GM23338 (cell line): ENCODE measurements around the gene GMEB2. TPM values are rescaled to one million over a fixed set of nuclear protein-coding genes. Genes with fewer than 3 reads are reported as not detected.

Source experiments
- ATAC-seq: fragments of 200-7000 bp; cut with Tn5 transposase; 3 replicates; pipeline ENCODE4 v1.9.1; 2020
- DNase-seq: peaks from one replicate; pipeline ENCODE4 v3.0.0-alpha.2; 2015; ENCODE audit warnings: low spot score
- H2AFZ ChIP-seq: fragments of 200-600 bp; sonication (generic); 2 replicates; pipeline ENCODE4 v1.8.0; 2016; ENCODE audit warnings: antibody characterized with exemption, mild to moderate bottlenecking, moderate library complexity
- H3F3A ChIP-seq: fragments of 200-600 bp; sonication (generic); replicated peaks from 2 replicates; pipeline ENCODE4 v1.8.0; 2017; ENCODE audit warnings: antibody characterized with exemption, mixed run types, low read depth
- H3K27ac ChIP-seq: fragments of 200-600 bp; sonication (generic); 2 replicates; pipeline ENCODE4 v1.6.1; 2016; ENCODE audit warnings: low read depth
- H3K27me3 ChIP-seq: fragments of 200-600 bp; sonication (generic); 2 replicates; pipeline ENCODE4 v1.8.0; 2016; ENCODE audit warnings: mild to moderate bottlenecking, mixed run types, moderate library complexity; ENCODE audit not compliant: insufficient read depth
- H3K36me3 ChIP-seq: fragments of 200-600 bp; sonication (generic); 2 replicates; pipeline ENCODE4 v1.8.0; 2016; ENCODE audit warnings: mild to moderate bottlenecking; ENCODE audit not compliant: insufficient read depth
- H3K4me1 ChIP-seq: fragments of 200-600 bp; sonication (generic); 2 replicates; pipeline ENCODE4 v1.8.0; 2016; ENCODE audit warnings: mild to moderate bottlenecking, moderate library complexity; ENCODE audit not compliant: insufficient read depth
- H3K4me2 ChIP-seq: fragments of 200-600 bp; sonication (generic); 2 replicates; pipeline ENCODE4 v1.7.1; 2017; ENCODE audit warnings: mixed run types
- H3K4me3 ChIP-seq: fragments of 200-600 bp; sonication (generic); 2 replicates; pipeline ENCODE4 v1.6.1; 2016; ENCODE audit warnings: mixed run types
- H3K79me2 ChIP-seq: fragments of 200-600 bp; sonication (generic); replicated peaks from 2 replicates; pipeline ENCODE4 v1.8.0; 2017; ENCODE audit warnings: mild to moderate bottlenecking; ENCODE audit not compliant: insufficient read depth
- H3K9me2 ChIP-seq: fragments of 200-600 bp; sonication (generic); 2 replicates; pipeline ENCODE4 v1.8.0; 2017; ENCODE audit not compliant: insufficient read depth
- H4K20me1 ChIP-seq: fragments of 200-600 bp; sonication (generic); replicated peaks from 2 replicates; pipeline ENCODE4 v1.8.0; 2017; ENCODE audit warnings: mild to moderate bottlenecking; ENCODE audit not compliant: insufficient read depth
- H3K27ac Mint-ChIP-seq: 2 replicates; pipeline ENCODE4 v1.8.0; 2020; ENCODE audit warnings: inconsistent platforms, mild to moderate bottlenecking, moderate library complexity, mixed read lengths
- H3K27me3 Mint-ChIP-seq: 3 replicates; pipeline ENCODE4 v1.8.0; 2022; ENCODE audit warnings: low read depth, mild to moderate bottlenecking, moderate library complexity, mixed read lengths, inconsistent platforms; ENCODE audit not compliant: insufficient read depth, poor library complexity
- H3K36me3 Mint-ChIP-seq: 3 replicates; pipeline ENCODE4 v1.8.0; 2021; ENCODE audit warnings: low read depth, mild to moderate bottlenecking, inconsistent platforms, moderate library complexity, mixed read lengths
- H3K4me1 Mint-ChIP-seq: 3 replicates; pipeline ENCODE4 v1.8.0; 2020; ENCODE audit warnings: mild to moderate bottlenecking, inconsistent platforms, mixed read lengths
- H3K4me3 Mint-ChIP-seq: 3 replicates; pipeline ENCODE4 v1.8.0; 2021; ENCODE audit warnings: moderate library complexity, mild to moderate bottlenecking, inconsistent platforms, mixed read lengths
- H3K9me3 Mint-ChIP-seq: 3 replicates; pipeline ENCODE4 v1.8.0; 2020; ENCODE audit warnings: moderate library complexity, mild to moderate bottlenecking, inconsistent platforms, mixed read lengths
- CTCF ChIP-seq, 2 experiments: fragments of 200-600 bp in 1 of 2; sonication (generic) in 1 of 2; conservative IDR thresholded peaks; 2 replicates each; pipeline versions ENCODE4 v1.5.1 to v1.6.1; 2016 to 2017; ENCODE audit warnings: antibody characterized with exemption in 2 of 2, low read depth in 2 of 2, mild to moderate bottlenecking in 2 of 2, moderate library complexity in 1 of 2
- ETS1 ChIP-seq: IDR thresholded peaks from 2 replicates; pipeline ENCODE4 v1.6.1; 2016; ENCODE audit warnings: antibody characterized with exemption
- EZH2 ChIP-seq: fragments of 200-600 bp; sonication (generic); IDR thresholded peaks from one replicate; pipeline ENCODE4 v1.8.0; 2017; ENCODE audit warnings: antibody characterized with exemption, mild to moderate bottlenecking, low read depth; ENCODE audit not compliant: unreplicated experiment
- EZH2phosphoT487 ChIP-seq: fragments of 200-600 bp; sonication (generic); IDR thresholded peaks from one replicate; pipeline ENCODE4 v1.8.1; 2018; ENCODE audit warnings: antibody characterized with exemption; ENCODE audit not compliant: unreplicated experiment
- JUNB ChIP-seq: IDR thresholded peaks from one replicate; pipeline ENCODE4 v1.6.1; 2016; ENCODE audit warnings: antibody characterized with exemption; ENCODE audit not compliant: unreplicated experiment
- NANOG ChIP-seq: IDR thresholded peaks from 2 replicates; pipeline ENCODE4 v1.6.1; 2016; ENCODE audit warnings: antibody characterized with exemption, borderline replicate concordance
- POLR2AphosphoS5 ChIP-seq: IDR thresholded peaks from 2 replicates; pipeline ENCODE4 v1.6.1; 2016; ENCODE audit warnings: antibody characterized with exemption, low read depth
- REST ChIP-seq: IDR thresholded peaks from one replicate; pipeline ENCODE4 v1.6.1; 2018; ENCODE audit warnings: antibody characterized with exemption; ENCODE audit not compliant: unreplicated experiment
- STAT1 ChIP-seq: IDR thresholded peaks from one replicate; pipeline ENCODE4 v1.6.1; 2016; ENCODE audit warnings: antibody characterized with exemption; ENCODE audit not compliant: unreplicated experiment
- ZNF114 ChIP-seq: fragments of 250-450 bp; sonication (Bioruptor Pico); IDR thresholded peaks from 2 replicates; pipeline ENCODE4 v1.5.0; 2020; ENCODE audit warnings: mild to moderate bottlenecking, moderate library complexity
- ZNF331 ChIP-seq: fragments of 250-450 bp; sonication (Bioruptor Pico); IDR thresholded peaks from 2 replicates; pipeline ENCODE4 v1.5.0; 2020; ENCODE audit warnings: low read depth, mild to moderate bottlenecking, moderate library complexity
- polyA plus RNA-seq: library from polyadenylated mRNA; unstranded; fragments of >200 nt; fragmentation: Nextera tagmentation; extraction: Ambion mirVana; gene quantifications from 2 replicates; pipeline ENCODE4 v1.2.1, GENCODE V29; 2016
- total RNA-seq: library from RNA; depleted of rRNA; stranded (reverse); fragments of >200 nt; shearing (Covaris generic); gene quantifications from 2 replicates; pipeline ENCODE4 v1.2.3, GENCODE V29; 2014

The GMEB2 gene
- total and polyA plus RNA-seq, 2 experiments from 2014 or later = 4.4 to 20.6 TPM

- TF ChIP-seq ZNF114 (CRISPR knock-in tag) (no peak), NANOG (no peak), ZNF331 (no peak), EZH2phosphoT487 (no peak), ETS1 (no peak), REST (no peak), CTCF (conservative IDR thresholded peaks at IDR 0.05; ENCODE audit: low read depth in 2 of 2) (no peak), EZH2 (no peak)
Measured at GRCh38 chr20:63648895-63649589, 22.1 kb upstream of the GMEB2 start (continued).

- Histone ChIP-seq H3K27me3 (no peaks in the 10 kb centered on the region), H3F3A (peaks cover 11% of the 10 kb centered on the region), H3K27ac (no peak overlapping the region), H4K20me1 (no peaks in the 10 kb centered on the region; the same call in 1 of the 2 replicates), H3K36me3 (no peaks in the 10 kb centered on the region), H3K79me2 (0 out of 2 replicates have a peak, but pooled peaks cover 3% of the 10 kb centered on the region), H3K9me2 (no peaks in the 10 kb centered on the region), H3K4me2 (no peak overlapping the region), H3K4me3 (no peak overlapping the region), H3K4me1 (peaks cover 5% of the 10 kb centered on the region; the same call in 1 of the 2 replicates), H2AFZ (no peak overlapping the region)
- peaks cover 11% of the 10 kb centered on the region for H3K27me3 Mint-ChIP-seq
- H3K4me1 Mint-ChIP-seq = peaks cover 15% of the 10 kb centered on the region
- DNase-seq = no peak
- no peak overlapping the region for H3K4me3 Mint-ChIP-seq
- peaks cover 3% of the 10 kb centered on the region; the same call in 2 of the 3 replicates for H3K36me3 Mint-ChIP-seq
- H3K9me3 Mint-ChIP-seq = no peaks in the 10 kb centered on the region
- no peak overlapping the region for H3K27ac Mint-ChIP-seq
- no peak for ATAC-seq
- TF ChIP-seq JUNB (no peak), REST (no peak), EZH2phosphoT487 (no peak), CTCF (conservative IDR thresholded peaks at IDR 0.05; ENCODE audit: low read depth in 2 of 2) (no peak), POLR2AphosphoS5 (no peak), NANOG (no peak), ETS1 (no peak), EZH2 (no peak), STAT1 (no peak), ZNF331 (no peak), ZNF114 (CRISPR knock-in tag) (no peak)
Measured at GRCh38 chr20:63648190-63648589, 21.3 kb upstream of the GMEB2 start.
